Skeletal muscle satellite cell (primary cell): ENCODE results near the gene JMY.

Experiments used
- H3K27me3 ChIP-seq: 2 replicates; pipeline ENCODE4 v1.7.0; 2013; ENCODE audit warnings: low read length; ENCODE audit not compliant: control insufficient read depth, insufficient read depth
- H3K36me3 ChIP-seq: 2 replicates; pipeline ENCODE4 v1.7.0; 2013; ENCODE audit warnings: mild to moderate bottlenecking, control low read depth, low read length; ENCODE audit not compliant: insufficient read depth
- H3K4me1 ChIP-seq: 2 replicates; pipeline ENCODE4 v1.7.0; 2013; ENCODE audit warnings: low read length; ENCODE audit not compliant: control insufficient read depth, insufficient read depth
- H3K4me2 ChIP-seq: 2 replicates; pipeline ENCODE4 v1.7.0; 2013; ENCODE audit warnings: mild to moderate bottlenecking, low read length
- H3K4me3 ChIP-seq: 2 replicates; pipeline ENCODE4 v1.7.0; 2013; ENCODE audit warnings: low read length
- H3K9ac ChIP-seq: 2 replicates; pipeline ENCODE4 v1.7.0; 2013; ENCODE audit warnings: mild to moderate bottlenecking, low read depth, low read length, moderate library complexity
- H3K9me3 ChIP-seq: replicated peaks from 2 replicates; pipeline ENCODE4 v1.7.0; 2013; ENCODE audit warnings: mild to moderate bottlenecking, control low read depth, low read length

JMY gene

GRCh38 chr5:79209505-79209904, 26.4 kb upstream of the JMY start:
- Histone ChIP-seq H3K27me3 (no peaks in the 10 kb centered on the region), H3K4me3 (no peak overlapping the region), H3K36me3 (no peaks in the 10 kb centered on the region), H3K9me3 (no peaks in the 10 kb centered on the region), H3K4me2 (no peak overlapping the region), H3K4me1 (no peaks in the 10 kb centered on the region), H3K9ac (no peak overlapping the region)

GRCh38 chr5:79224286-79224984, 11.5 kb upstream of the JMY start:
- Histone ChIP-seq H3K27me3 (no peaks in the 10 kb centered on the region), H3K9ac (no peak overlapping the region), H3K4me3 (no peak overlapping the region), H3K9me3 (no peaks in the 10 kb centered on the region), H3K4me2 (no peak overlapping the region), H3K4me1 (no peaks in the 10 kb centered on the region), H3K36me3 (no peaks in the 10 kb centered on the region)

- H3K9me3 ChIP-seq, result no peaks in the 10 kb centered on the region
- H3K9ac ChIP-seq, result no peak overlapping the region
- no peaks in the 10 kb centered on the region for H3K36me3 ChIP-seq
Observed at GRCh38 chr5:79225026-79225425, 10.9 kb upstream of the JMY start.

GRCh38 chr5:79225441-79225840, 10.5 kb upstream of the JMY start:
- Histone ChIP-seq H3K36me3 (no peaks in the 10 kb centered on the region), H3K9me3 (no peaks in the 10 kb centered on the region), H3K4me3 (no peak overlapping the region), H3K27me3 (no peaks in the 10 kb centered on the region), H3K4me1 (no peaks in the 10 kb centered on the region), H3K9ac (no peak overlapping the region), H3K4me2 (no peak overlapping the region)

More at GRCh38 chr5:79225026-79225425, 10.9 kb upstream of the JMY start:
- Histone ChIP-seq H3K4me3 (no peak overlapping the region), H3K27me3 (no peaks in the 10 kb centered on the region), H3K4me1 (no peaks in the 10 kb centered on the region), H3K4me2 (no peak overlapping the region)

- Histone ChIP-seq H3K4me1 (no peaks in the 10 kb centered on the region), H3K9ac (no peak overlapping the region), H3K4me3 (no peak overlapping the region), H3K27me3 (no peaks in the 10 kb centered on the region), H3K4me2 (no peak overlapping the region), H3K9me3 (no peaks in the 10 kb centered on the region), H3K36me3 (no peaks in the 10 kb centered on the region)
Observed at GRCh38 chr5:79227484-79228025, 8.4 kb upstream of the JMY start.

- H3K4me1 ChIP-seq, result no peaks in the 10 kb centered on the region
- no peaks in the 10 kb centered on the region for H3K9me3 ChIP-seq
- no peaks in the 10 kb centered on the region for H3K36me3 ChIP-seq
- no peak overlapping the region for H3K9ac ChIP-seq
- no peak overlapping the region for H3K4me3 ChIP-seq
- H3K4me2 ChIP-seq, result no peak overlapping the region
- no peaks in the 10 kb centered on the region for H3K27me3 ChIP-seq
Observed at GRCh38 chr5:79229357-79230174, 6.4 kb upstream of the JMY start.

DNA sequence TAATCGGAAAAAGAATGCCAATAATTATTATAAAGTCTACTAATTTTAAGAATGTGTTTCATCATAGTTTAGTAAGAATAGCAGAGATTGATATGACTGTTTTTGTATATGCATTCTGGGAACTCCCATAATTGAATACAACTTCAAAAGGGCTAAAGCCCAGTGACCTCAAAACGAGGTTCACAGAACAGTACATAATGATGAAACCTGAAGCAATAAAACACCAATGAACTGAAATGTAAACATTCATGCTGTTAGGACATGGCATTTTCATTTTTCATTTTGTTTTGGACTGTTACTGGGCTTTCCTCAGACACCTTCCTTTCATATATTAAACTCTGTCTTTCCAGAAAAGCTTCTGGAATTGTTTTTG, 684 bp upstream of the JMY start:
- Histone ChIP-seq H3K27me3 (no peaks in the 10 kb centered on the region), H3K9ac (peak overlapping the region; percentile 84), H3K4me1 (peaks cover 11% of the 10 kb centered on the region), H3K9me3 (no peaks in the 10 kb centered on the region), H3K4me2 (peak overlapping the region; percentile 100), H3K4me3 (peak overlapping the region; percentile 92), H3K36me3 (no peaks in the 10 kb centered on the region)

- H3K4me1 ChIP-seq, result peaks cover 12% of the 10 kb centered on the region
- H3K36me3 ChIP-seq, result no peaks in the 10 kb centered on the region
- peak overlapping the region; percentile 84 for H3K9ac ChIP-seq
- peak overlapping the region; percentile 100 for H3K4me2 ChIP-seq
- H3K4me3 ChIP-seq, result peak overlapping the region; percentile 92
- H3K27me3 ChIP-seq, result no peaks in the 10 kb centered on the region
- H3K9me3 ChIP-seq, result no peaks in the 10 kb centered on the region
Observed at GRCh38 chr5:79236362-79236969, 535 bp downstream of the JMY start.

GRCh38 chr5:79236970-79237739, 1.2 kb downstream of the JMY start:
- peaks cover 15% of the 10 kb centered on the region for H3K4me1 ChIP-seq
- no peaks in the 10 kb centered on the region for H3K27me3 ChIP-seq
- peak overlapping the region; percentile 92 for H3K4me3 ChIP-seq
- peak overlapping the region; percentile 84 for H3K9ac ChIP-seq
- H3K9me3 ChIP-seq, result no peaks in the 10 kb centered on the region
- no peaks in the 10 kb centered on the region for H3K36me3 ChIP-seq
- H3K4me2 ChIP-seq, result peak overlapping the region; percentile 100

DNA sequence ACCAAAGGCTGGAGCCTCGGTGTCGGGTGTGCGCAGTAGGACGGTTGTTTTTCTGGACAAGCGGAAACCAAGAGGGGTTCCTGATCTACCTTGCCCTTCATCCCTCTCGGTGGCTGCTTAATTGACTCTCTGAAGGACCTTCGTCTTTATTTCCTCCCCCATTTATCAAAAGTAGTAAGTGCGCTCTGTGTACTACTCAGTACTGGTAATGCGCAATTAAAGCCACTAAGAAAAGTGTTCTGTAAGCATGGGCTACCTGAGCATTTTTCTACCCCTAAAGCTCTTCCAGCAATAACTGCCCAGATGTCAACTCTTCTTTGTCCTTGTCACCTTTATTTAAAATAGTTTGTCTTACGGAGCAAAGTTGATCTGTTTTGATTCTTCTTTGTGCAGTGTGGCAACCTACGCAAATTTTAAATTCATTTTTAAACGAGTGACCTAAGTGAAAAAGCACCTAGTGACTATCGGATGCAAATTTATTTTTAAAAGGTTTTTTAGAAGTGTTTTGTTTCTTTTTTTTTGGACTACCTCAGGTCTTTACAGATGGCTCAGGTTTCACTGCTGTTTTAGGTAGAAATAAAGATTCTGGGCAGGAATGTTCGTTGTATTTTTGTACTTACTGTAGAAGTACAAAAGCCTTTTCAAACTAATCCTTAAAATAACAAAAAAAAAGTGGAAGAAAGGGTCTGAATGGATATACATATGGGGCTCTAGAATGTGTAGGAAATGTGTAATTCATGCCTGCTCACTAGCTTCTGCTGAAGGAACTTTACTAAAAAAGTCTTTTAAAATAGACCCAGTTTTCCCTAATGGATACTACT, 2.0 kb downstream of the JMY start:
- peak overlapping the region; percentile 84 for H3K9ac ChIP-seq

More for the DNA sequence above, 2.0 kb downstream of the JMY start:
- no peaks in the 10 kb centered on the region for H3K9me3 ChIP-seq
- peak overlapping the region; percentile 92 for H3K4me3 ChIP-seq
- H3K36me3 ChIP-seq, result no peaks in the 10 kb centered on the region
- H3K27me3 ChIP-seq, result no peaks in the 10 kb centered on the region
- peaks cover 15% of the 10 kb centered on the region for H3K4me1 ChIP-seq
- peak overlapping the region; percentile 100 for H3K4me2 ChIP-seq
